Measurements from ENCODE around the gene ARRB2. TPM values are rescaled to one million over a fixed set of nuclear protein-coding genes. Genes with fewer than 3 reads are reported as not detected.
"Not testable (repeated sequence)": the region's sequence is repeated elsewhere in the genome, so short reads cannot be mapped to it uniquely, and the experiment has no call there.

ARRB2 gene
- total RNA-seq: 2.1 and 2.7 TPM in 2 replicates

GRCh38 chr17:4709794-4710692, at the start of gene ARRB2:
Gene ARRB2, plus strand, starts transcription at chr17:4710632. Its CDS starts 90 bp downstream, at chr17:4710722.
- DNase-seq (ENCODE audit: low read depth): peak; percentile 91

GRCh38 chr17:4663711-4664110, 46.7 kb upstream of the ARRB2 start:
- no peak for DNase-seq (ENCODE audit: low read depth)

GRCh38 chr17:4664230-4664629, 46.2 kb upstream of the ARRB2 start:
- DNase-seq (ENCODE audit: low read depth): no peak

GRCh38 chr17:4665027-4665426, 45.4 kb upstream of the ARRB2 start:
- DNase-seq (ENCODE audit: low read depth): no peak

- peak; percentile 13 for DNase-seq (ENCODE audit: low read depth)
Measured at GRCh38 chr17:4666296-4666695, 44.1 kb upstream of the ARRB2 start.

- no peak for DNase-seq (ENCODE audit: low read depth)
Measured at GRCh38 chr17:4667166-4667565, 43.3 kb upstream of the ARRB2 start.

- no peak for DNase-seq (ENCODE audit: low read depth)
Measured at GRCh38 chr17:4672055-4672630, 38.3 kb upstream of the ARRB2 start.

GRCh38 chr17:4672751-4673150, 37.7 kb upstream of the ARRB2 start:
- DNase-seq (ENCODE audit: low read depth): no peak

- no peak for DNase-seq (ENCODE audit: low read depth)
Measured at GRCh38 chr17:4673169-4673568, 37.3 kb upstream of the ARRB2 start.

GRCh38 chr17:4673986-4674684, 36.3 kb upstream of the ARRB2 start:
- no peak for DNase-seq (ENCODE audit: low read depth)

- no peak for DNase-seq (ENCODE audit: low read depth)
Measured at GRCh38 chr17:4674685-4674998, 35.8 kb upstream of the ARRB2 start.

GRCh38 chr17:4675791-4676190, 34.6 kb upstream of the ARRB2 start:
- no peak for DNase-seq (ENCODE audit: low read depth)

GRCh38 chr17:4676791-4677190, 33.6 kb upstream of the ARRB2 start:
- no peak for DNase-seq (ENCODE audit: low read depth)

GRCh38 chr17:4678448-4679026, 31.9 kb upstream of the ARRB2 start:
- DNase-seq (ENCODE audit: low read depth): peak; percentile 89

- peak; percentile 93 for DNase-seq (ENCODE audit: low read depth)
Measured at GRCh38 chr17:4679658-4680057, 30.8 kb upstream of the ARRB2 start.

- DNase-seq (ENCODE audit: low read depth): not testable (repeated sequence)
Measured at GRCh38 chr17:4683739-4684138, 26.7 kb upstream of the ARRB2 start.

GRCh38 chr17:4689872-4690271, 20.6 kb upstream of the ARRB2 start:
- DNase-seq (ENCODE audit: low read depth): not testable (repeated sequence)

GRCh38 chr17:4690745-4691144, 19.7 kb upstream of the ARRB2 start:
- DNase-seq (ENCODE audit: low read depth): no peak

GRCh38 chr17:4691686-4692085, 18.7 kb upstream of the ARRB2 start:
- no peak for DNase-seq (ENCODE audit: low read depth)

- DNase-seq (ENCODE audit: low read depth): no peak
Measured at GRCh38 chr17:4693416-4693815, 17.0 kb upstream of the ARRB2 start.

- no peak for DNase-seq (ENCODE audit: low read depth)
Measured at GRCh38 chr17:4696437-4696805, 14.0 kb upstream of the ARRB2 start.

GRCh38 chr17:4699401-4700056, 10.9 kb upstream of the ARRB2 start:
- DNase-seq (ENCODE audit: low read depth): not testable (repeated sequence)

Data from renal cortical epithelial cell (primary cell).